RWPE1 (cell line): ENCODE results near the gene TUB.

Experiments used
- CTCF ChIA-PET: fragments of 350-600 bp; sonication (Branson Sonifier 250); formaldehyde crosslinking; extraction: SDS; loops from one replicate; lab custom pipeline; 2021; lab: Yijun Ruan, JAX
- POLR2A ChIA-PET: fragments of 400-600 bp; formaldehyde crosslinking; extraction: SDS; loops from one replicate; lab custom pipeline; 2020; ENCODE audit warnings: antibody characterized with exemption; ENCODE audit not compliant: low non-redundant PET; lab: Yijun Ruan, JAX
- DNase-seq: peaks from one replicate; pipeline ENCODE4 v3.0.0; 2012; ENCODE audit warnings: low spot score
- H3K27ac ChIP-seq: fragments of 450-650 bp; 2 replicates; pipeline ENCODE4 v1.5.1; 2017
- TF ChIP-seq, protein P1 (sequence below): fragments of 450-650 bp; conservative IDR thresholded peaks from 2 replicates; pipeline ENCODE4 v1.5.1; 2017; ENCODE audit warnings: low read depth, mild to moderate bottlenecking

The TUB gene, protein sequence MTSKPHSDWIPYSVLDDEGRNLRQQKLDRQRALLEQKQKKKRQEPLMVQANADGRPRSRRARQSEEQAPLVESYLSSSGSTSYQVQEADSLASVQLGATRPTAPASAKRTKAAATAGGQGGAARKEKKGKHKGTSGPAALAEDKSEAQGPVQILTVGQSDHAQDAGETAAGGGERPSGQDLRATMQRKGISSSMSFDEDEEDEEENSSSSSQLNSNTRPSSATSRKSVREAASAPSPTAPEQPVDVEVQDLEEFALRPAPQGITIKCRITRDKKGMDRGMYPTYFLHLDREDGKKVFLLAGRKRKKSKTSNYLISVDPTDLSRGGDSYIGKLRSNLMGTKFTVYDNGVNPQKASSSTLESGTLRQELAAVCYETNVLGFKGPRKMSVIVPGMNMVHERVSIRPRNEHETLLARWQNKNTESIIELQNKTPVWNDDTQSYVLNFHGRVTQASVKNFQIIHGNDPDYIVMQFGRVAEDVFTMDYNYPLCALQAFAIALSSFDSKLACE

DNA sequence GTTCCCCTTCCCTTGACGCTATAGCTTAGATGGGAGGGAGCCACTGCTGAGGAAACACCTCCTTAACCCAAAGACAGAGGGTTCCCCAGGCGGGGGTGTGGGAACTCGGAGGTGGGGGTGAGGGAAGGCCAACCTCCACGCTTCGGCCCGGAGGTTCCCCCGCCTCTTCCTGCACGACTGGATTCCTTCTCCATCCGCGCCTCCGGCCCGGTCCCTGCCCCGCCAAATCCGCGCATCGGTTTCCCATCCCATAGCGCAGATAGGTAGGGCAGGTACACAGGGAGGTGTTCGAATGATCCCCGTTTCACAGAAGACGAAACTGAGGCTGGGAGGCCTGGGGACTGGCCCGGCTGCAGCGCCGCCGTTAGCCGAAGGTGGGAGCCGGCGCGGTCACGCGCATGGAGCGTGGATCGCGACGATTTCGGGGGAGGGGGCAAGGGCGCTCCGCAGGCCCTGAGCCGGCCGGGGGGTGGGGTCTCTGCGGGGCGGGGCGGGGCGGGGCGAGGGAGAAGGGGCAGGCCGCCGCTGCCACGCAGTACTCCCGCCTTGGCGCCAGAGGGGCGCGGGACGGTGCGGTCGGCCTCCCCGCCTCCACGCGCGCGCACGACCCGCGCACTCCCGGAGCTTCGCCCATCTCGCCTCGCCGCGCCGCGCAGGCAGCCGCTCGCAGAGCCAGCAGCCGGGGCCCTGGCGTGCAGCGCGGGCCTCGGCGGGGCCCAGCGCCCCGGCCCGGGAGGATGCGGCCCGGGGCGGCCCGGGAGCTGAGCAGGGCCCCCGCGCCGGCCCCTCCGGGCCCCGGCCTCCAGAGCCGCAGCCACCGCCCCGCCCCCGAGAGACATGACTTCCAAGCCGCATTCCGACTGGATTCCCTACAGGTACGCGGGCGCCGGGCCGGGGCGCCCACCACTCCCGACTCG lies at the start of gene TUB:
TUB (plus strand) TSS at position 538 of the 917 bp plus-strand sequence; CDS start at position 838, 300 bp downstream.
- no peak within 1 kb of the TSS for H3K27ac ChIP-seq
- DNase-seq, result peak; percentile 18
- ChIA-PET CTCF (interaction anchor here (1.1 to 2.4 kb wide), 4 partner anchors 8 to 48 kb away, joined by 3 to 9 read pairs (median 4); no protein-coding TSS in a partner anchor), POLR2A (no interaction called here)
- TF ChIP-seq, protein P1, sequence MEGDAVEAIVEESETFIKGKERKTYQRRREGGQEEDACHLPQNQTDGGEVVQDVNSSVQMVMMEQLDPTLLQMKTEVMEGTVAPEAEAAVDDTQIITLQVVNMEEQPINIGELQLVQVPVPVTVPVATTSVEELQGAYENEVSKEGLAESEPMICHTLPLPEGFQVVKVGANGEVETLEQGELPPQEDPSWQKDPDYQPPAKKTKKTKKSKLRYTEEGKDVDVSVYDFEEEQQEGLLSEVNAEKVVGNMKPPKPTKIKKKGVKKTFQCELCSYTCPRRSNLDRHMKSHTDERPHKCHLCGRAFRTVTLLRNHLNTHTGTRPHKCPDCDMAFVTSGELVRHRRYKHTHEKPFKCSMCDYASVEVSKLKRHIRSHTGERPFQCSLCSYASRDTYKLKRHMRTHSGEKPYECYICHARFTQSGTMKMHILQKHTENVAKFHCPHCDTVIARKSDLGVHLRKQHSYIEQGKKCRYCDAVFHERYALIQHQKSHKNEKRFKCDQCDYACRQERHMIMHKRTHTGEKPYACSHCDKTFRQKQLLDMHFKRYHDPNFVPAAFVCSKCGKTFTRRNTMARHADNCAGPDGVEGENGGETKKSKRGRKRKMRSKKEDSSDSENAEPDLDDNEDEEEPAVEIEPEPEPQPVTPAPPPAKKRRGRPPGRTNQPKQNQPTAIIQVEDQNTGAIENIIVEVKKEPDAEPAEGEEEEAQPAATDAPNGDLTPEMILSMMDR, result no peak

DNA sequence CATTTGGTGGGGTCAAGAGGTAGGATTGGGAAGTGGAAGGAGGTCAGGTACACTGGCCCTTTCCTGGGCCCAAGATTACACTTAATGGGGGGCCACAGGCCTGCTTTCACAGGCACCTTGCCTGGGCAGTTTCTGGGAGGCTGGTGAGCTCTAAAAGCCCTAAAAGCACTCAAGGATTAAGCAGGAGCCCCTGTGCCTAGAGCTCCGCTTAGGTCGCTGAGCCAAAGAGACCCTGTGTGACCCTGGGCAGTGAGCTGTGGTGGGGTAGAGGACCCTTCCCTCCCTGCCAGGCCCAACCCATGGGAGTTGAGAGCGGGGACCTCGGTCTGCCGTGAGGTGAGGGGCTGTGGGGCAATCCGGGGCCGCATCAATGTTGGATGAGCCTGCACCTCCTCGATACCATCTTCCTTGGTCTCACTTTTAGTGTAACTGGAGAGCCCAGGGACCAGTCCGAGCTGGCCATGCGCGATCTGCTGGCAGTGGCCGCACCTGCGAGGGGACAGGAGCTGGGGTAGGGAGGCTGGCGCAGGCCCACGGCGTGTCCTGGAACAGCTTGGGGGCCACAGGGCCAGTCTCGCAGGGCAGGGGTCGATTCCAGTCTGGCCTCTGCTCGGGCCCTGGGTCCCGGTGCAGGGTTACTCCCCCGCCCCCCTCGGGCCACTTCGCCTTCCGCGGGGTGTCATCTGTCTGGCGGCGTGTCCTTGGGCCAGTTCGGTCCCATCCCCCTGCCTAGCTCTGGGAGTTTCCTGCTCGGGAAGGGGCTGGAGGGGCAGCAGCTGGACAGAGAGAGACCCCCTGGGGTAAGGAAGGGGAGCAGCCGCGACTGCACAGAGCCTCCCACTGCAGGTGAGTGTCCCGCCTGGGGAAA lies 49.5 kb upstream of the TUB start:
- TF ChIP-seq, protein P1, result no peak
- H3K27ac ChIP-seq, result no peak overlapping the region
- POLR2A ChIA-PET, result no interaction called here
- no peak for DNase-seq
- CTCF ChIA-PET, result interaction anchor here (0.6 to 5.1 kb wide), 3 partner anchors 10 to 300 kb away, joined by 3 to 67 read pairs (median 4); no protein-coding TSS in a partner anchor

DNA sequence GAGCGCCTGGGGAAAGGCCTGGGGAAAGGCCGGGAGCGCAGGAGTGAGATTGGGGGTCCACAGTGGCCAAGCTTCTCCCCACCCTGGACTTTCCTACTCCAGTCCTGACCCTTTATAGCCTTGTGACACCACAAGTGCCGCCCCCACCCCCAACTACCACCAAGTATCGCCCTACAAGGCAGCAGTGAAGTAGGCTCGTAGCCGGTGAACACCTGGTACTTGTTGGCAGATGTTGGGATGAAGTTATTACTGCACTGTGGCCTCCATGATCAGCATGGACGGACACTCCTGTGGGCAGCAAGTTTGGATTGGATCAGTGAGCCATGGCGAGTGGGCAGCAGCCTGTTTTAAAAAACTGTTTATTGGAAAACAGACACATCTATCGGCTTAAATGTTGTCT lies 48.9 kb upstream of the TUB start:
- ChIA-PET POLR2A (no interaction called here), CTCF (interaction anchor here (0.6 to 5.1 kb wide), 4 partner anchors 60 to 299 kb away, joined by 4 to 67 read pairs (median 18); no protein-coding TSS in a partner anchor)
- no peak overlapping the region for H3K27ac ChIP-seq
- DNase-seq, result no peak
- TF ChIP-seq, protein P1, result no peak

DNA sequence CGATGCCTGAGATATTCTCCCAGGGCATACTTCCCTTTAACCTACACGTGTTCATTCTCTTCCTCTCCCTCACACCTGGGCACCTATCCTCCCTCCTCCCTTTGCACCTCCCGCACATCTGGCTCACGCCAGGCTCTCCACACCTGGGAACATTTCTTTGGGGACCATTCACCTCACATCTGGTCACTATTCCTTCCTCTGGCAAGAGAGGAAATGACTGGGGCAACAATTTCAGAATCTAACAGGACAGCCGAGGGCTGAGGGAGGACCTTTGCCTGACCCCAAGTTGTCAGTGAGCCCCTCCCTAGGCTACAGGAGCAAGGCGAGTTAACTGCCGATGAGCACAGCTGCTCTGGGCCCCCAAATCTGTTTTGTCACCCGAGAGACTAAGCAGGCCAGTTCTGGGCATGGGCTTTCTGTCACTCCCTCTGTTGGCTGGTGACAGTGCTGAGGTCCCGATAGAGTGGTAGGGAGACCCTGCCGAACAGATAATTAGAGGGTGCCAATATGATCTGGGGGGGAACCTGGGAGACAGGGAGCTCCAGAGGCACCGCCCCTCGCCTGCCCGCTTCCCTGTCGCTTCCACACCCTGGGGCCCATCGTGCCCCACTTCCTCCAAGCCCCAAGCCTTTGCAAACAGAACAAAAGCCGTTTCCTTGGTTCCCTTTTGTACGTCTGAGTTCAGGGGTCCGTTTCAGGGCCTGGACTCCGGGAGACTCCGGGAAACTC lies 48.3 kb upstream of the TUB start:
- DNase-seq, result no peak
- TF ChIP-seq, protein P1, result no peak
- no peak overlapping the region for H3K27ac ChIP-seq
- ChIA-PET POLR2A (no interaction called here), CTCF (interaction anchor here (0.6 to 5.1 kb wide), 25 partner anchors 8 to 635 kb away, joined by 3 to 67 read pairs (median 4); partner anchors contain the start of gene TUB)

DNA sequence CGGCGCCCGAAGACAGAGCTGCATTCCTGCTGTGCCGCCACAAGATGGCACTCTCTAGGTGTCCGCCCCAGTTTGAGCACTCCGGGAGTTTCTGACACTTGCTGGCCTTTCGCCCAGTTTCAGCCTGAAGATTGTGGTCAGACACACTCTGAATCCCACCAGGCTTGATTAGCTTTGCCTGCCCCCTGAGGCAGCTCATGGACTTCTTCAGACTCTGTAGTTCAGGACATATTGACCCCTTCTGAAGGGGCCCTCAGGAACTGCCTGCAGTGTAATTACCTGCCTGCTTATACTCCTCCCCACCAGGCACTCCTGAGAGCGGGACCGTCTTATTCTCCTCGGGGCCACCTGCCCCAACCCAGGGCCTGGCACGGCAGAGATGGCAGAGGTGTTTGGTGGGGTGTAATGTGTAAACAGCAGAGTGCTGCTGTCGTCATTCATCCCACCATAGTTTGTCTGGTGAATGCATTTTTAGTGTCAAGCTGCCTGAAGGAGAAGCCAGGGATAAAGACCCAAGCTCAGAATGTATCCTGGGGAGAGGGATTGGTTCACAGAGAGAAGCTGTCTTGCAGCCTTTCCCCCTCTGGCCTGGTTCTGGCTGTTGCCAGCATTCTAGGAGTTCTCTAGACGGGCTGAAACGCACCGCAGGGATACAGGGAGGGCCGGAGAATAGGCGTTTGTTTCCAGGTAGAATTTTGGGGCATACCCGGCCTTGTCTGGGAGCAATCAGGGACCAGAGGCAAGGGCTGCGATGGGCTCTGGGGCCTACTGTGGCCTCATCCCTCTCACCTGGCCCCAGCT lies 47.5 kb upstream of the TUB start:
- ChIA-PET POLR2A (no interaction called here), CTCF (interaction anchor here (0.6 to 5.1 kb wide), 28 partner anchors 8 to 636 kb away, joined by 3 to 67 read pairs (median 4); partner anchors contain the start of gene TUB)
- no peak overlapping the region for H3K27ac ChIP-seq
- TF ChIP-seq, protein P1, result peak; percentile 85
- DNase-seq, result peak; percentile 74
